Mesendoderm (in vitro differentiated cells): ENCODE measurements around the gene DOK7.

ENCODE experiments used
- DNase-seq: peaks from one replicate; pipeline ENCODE4 v3.0.0; 2013
- H2AK5ac ChIP-seq: 2 replicates; pipeline ENCODE4 v1.6.1; 2013; ENCODE audit warnings: low read length, inconsistent platforms
- H2BK120ac ChIP-seq: 2 replicates; pipeline ENCODE4 v1.6.1; 2013; ENCODE audit warnings: low read depth, mild to moderate bottlenecking, low read length, moderate library complexity, mixed read lengths
- H2BK15ac ChIP-seq: replicated peaks from 2 replicates; pipeline ENCODE4 v1.6.1; 2013; ENCODE audit warnings: low read depth, mild to moderate bottlenecking, moderate library complexity
- H2BK5ac ChIP-seq: 2 replicates; pipeline ENCODE4 v1.6.1; 2013; ENCODE audit warnings: low read length, inconsistent platforms
- H3K18ac ChIP-seq: 2 replicates; pipeline ENCODE4 v1.6.1; 2013; ENCODE audit warnings: mild to moderate bottlenecking, low read length, mixed read lengths
- H3K23ac ChIP-seq: one replicate; pipeline ENCODE4 v1.6.1; 2013; ENCODE audit warnings: low read length
- H3K27ac ChIP-seq: 2 replicates; pipeline ENCODE4 v1.5.1; 2013; ENCODE audit warnings: low read depth, mild to moderate bottlenecking, inconsistent platforms, low read length, moderate library complexity
- H3K27me3 ChIP-seq: 2 replicates; pipeline ENCODE4 v1.6.1; 2013; ENCODE audit warnings: low read length, control low read depth, mild to moderate bottlenecking, inconsistent platforms; ENCODE audit not compliant: insufficient read depth, poor library complexity
- H3K36me3 ChIP-seq: 2 replicates; pipeline ENCODE4 v1.6.1; 2013; ENCODE audit warnings: low read length, inconsistent platforms; ENCODE audit not compliant: control insufficient read depth, insufficient read depth
- H3K4ac ChIP-seq: one replicate; pipeline ENCODE4 v1.6.1; 2013; ENCODE audit warnings: low read depth, mild to moderate bottlenecking, low read length, moderate library complexity
- H3K4me1 ChIP-seq: 2 replicates; pipeline ENCODE4 v1.6.1; 2013; ENCODE audit warnings: low read depth, low read length, inconsistent platforms; ENCODE audit not compliant: control insufficient read depth
- H3K4me2 ChIP-seq: 2 replicates; pipeline ENCODE4 v1.6.1; 2013; ENCODE audit warnings: low read length
- H3K4me3 ChIP-seq: 2 replicates; pipeline ENCODE4 v1.5.1; 2013; ENCODE audit warnings: mild to moderate bottlenecking, low read length
- H3K56ac ChIP-seq: one replicate; pipeline ENCODE4 v1.6.1; 2013; ENCODE audit warnings: low read length
- H3K79me1 ChIP-seq: 2 replicates; pipeline ENCODE4 v1.6.1; 2013; ENCODE audit warnings: low read length, inconsistent platforms
- H3K79me2 ChIP-seq: 2 replicates; pipeline ENCODE4 v1.6.1; 2013; ENCODE audit warnings: mild to moderate bottlenecking, low read length; ENCODE audit not compliant: control insufficient read depth, insufficient read depth
- H3K9ac ChIP-seq: 2 replicates; pipeline ENCODE4 v1.6.1; 2013; ENCODE audit warnings: low read length, inconsistent platforms
- H4K5ac ChIP-seq: one replicate; pipeline ENCODE4 v1.6.1; 2013; ENCODE audit warnings: low read length
- H4K8ac ChIP-seq: one replicate; pipeline ENCODE4 v1.6.1; 2013; ENCODE audit warnings: low read depth, mild to moderate bottlenecking, control low read depth, low read length, moderate library complexity
- WGBS: extraction: QIAGEN DNeasy Blood & Tissue Kit; methylation state at CpG from one replicate; pipeline ENCODE4 v1.1.7; 2013; ENCODE audit warnings: low lambda C conversion rate, missing lambda C conversion rate; ENCODE audit not compliant: insufficient coverage; ENCODE audit errors: extremely low coverage; 5-methylcytosine and 5-hydroxymethylcytosine counted together

DOK7 gene

DNA sequence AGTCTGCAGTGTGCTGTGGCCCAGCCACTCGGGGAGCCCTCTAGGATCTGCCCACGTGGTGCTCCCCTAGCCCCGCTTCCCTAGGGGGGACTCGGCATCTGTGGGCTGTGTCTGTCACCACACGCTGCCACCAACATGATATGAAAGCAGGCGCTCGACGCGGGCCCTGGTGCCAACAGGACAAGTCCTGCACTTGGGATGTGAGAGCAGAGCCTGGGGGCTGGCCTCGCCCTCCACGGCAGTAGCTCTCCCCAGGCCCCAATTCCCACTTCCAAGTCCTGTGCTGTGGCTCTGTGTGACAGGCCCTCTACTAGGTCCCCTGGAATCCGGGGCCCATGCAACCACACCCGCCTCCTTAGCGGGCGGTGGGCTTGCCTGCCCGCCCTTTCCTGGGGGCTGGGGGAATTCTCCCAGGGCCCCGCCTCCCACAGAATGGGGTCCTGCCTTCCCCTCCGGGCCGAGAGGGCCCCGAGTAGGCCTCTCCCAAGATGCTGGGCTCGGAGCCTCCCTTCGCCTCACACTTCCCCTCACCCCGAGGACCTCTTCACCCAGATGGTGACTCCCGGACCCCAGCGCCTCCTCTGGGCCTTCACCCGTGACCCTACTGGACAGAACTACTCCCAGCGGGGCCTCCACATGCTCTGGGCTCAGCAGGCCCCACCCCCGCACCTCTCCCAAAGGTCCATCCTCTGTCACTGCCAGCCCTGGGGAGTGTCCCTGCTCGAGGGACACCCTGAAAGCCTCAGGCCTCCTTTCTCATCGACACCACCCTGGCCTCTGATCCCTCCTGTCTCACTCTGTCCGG lies 57.9 kb downstream of the DOK7 start:
- no peak overlapping the region for H3K18ac ChIP-seq
- H3K4me1 ChIP-seq, result no peaks in the 10 kb centered on the region
- no peak overlapping the region for H3K4ac ChIP-seq
- no peak overlapping the region for H3K4me2 ChIP-seq
- H2BK120ac ChIP-seq, result no peak overlapping the region
- H2BK5ac ChIP-seq, result no peak overlapping the region
- H4K8ac ChIP-seq, result no peak overlapping the region
- peaks cover 1% of the 10 kb centered on the region for H3K79me1 ChIP-seq
- H3K9ac ChIP-seq, result no peak overlapping the region
- no peak overlapping the region for H4K5ac ChIP-seq
- no peak overlapping the region for H3K27ac ChIP-seq
- DNase-seq, result no peak
- H3K23ac ChIP-seq, result no peak overlapping the region
- no peak overlapping the region for H3K56ac ChIP-seq
- no peaks in the 10 kb centered on the region for H3K79me2 ChIP-seq
- no peak overlapping the region for H2BK15ac ChIP-seq
- no peaks in the 10 kb centered on the region for H3K27me3 ChIP-seq
- H2AK5ac ChIP-seq, result no peak overlapping the region
- no peak overlapping the region for H3K4me3 ChIP-seq
- peaks cover 11% of the 10 kb centered on the region for H3K36me3 ChIP-seq
- no CpG with 5 or more reads among the region's 31 CpGs for WGBS

DNA sequence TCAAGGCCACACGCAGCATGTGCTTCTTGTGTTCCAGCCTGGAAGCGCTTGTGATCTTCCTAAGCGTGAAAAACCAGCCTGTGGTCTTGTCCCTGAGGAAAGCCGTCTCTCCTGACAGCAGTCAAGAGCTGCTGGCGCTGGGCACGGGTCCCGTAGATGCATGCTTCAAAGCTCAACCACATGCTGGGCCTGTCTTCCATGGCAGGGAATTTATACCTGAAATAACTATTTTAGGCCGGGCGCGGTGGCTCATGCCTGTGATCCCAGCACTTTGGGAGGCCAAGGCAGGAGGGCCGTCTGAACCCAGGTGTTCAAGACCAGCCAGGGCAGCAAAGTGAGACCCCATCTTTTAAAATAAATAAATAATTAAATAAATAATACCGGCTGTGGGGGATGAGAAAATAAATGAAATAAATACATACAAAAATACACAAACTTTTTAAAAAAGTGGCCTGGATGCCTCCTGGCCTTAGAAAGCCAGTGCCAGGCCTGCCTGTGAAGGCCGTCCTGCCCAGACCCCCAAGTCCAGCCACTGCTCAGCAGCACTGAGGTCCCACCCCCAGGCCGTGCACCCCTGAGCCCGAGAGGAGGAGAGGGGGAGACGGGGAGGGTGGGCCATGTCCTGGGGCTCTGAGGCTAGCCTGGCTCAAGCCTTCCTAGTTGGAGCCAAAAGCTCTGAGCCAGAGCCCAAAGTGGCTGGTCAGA lies 58.7 kb downstream of the DOK7 start:
- H3K4ac ChIP-seq, result no peak overlapping the region
- no peak overlapping the region for H3K9ac ChIP-seq
- no peaks in the 10 kb centered on the region for H3K79me2 ChIP-seq
- no peak overlapping the region for H3K4me2 ChIP-seq
- H3K27ac ChIP-seq, result no peak overlapping the region
- WGBS, result no CpG with 5 or more reads among the region's 16 CpGs
- no peak overlapping the region for H3K56ac ChIP-seq
- no peak overlapping the region for H2BK15ac ChIP-seq
- H2BK5ac ChIP-seq, result no peak overlapping the region
- no peak overlapping the region for H3K18ac ChIP-seq
- H4K5ac ChIP-seq, result no peak overlapping the region
- peaks cover 9% of the 10 kb centered on the region for H3K36me3 ChIP-seq
- H2AK5ac ChIP-seq, result no peak overlapping the region
- no peaks in the 10 kb centered on the region for H3K27me3 ChIP-seq
- no peak for DNase-seq
- no peaks in the 10 kb centered on the region for H3K4me1 ChIP-seq
- no peak overlapping the region for H4K8ac ChIP-seq
- no peak overlapping the region for H2BK120ac ChIP-seq
- peaks cover 6% of the 10 kb centered on the region for H3K79me1 ChIP-seq
- H3K23ac ChIP-seq, result no peak overlapping the region
- H3K4me3 ChIP-seq, result no peak overlapping the region

DNA sequence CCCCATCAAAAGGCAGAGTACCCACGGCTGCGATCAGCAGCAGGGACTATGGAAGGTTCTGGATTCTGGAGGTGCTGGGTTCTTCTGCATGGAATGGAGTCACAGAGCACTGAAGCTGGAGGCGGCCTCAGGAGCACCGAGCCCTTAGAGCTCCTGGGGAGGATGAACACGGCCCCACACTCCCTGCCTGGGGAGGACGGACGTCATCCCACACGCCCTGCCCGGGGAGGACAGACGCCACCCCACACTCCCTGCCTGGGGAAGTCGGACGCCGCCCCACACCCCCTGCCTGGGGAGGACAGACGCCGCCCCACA lies 59.2 kb downstream of the DOK7 start:
- no peak overlapping the region for H3K4me2 ChIP-seq
- no peaks in the 10 kb centered on the region for H3K27me3 ChIP-seq
- no peak overlapping the region for H3K4ac ChIP-seq
- no peak overlapping the region for H3K23ac ChIP-seq
- no peak overlapping the region for H3K9ac ChIP-seq
- no peaks in the 10 kb centered on the region for H3K79me2 ChIP-seq
- no peak overlapping the region for H3K56ac ChIP-seq
- no CpG with 5 or more reads among the region's 15 CpGs for WGBS
- no peak overlapping the region for H2BK120ac ChIP-seq
- H3K27ac ChIP-seq, result no peak overlapping the region
- no peak overlapping the region for H2BK15ac ChIP-seq
- H3K36me3 ChIP-seq, result peaks cover 9% of the 10 kb centered on the region
- H3K18ac ChIP-seq, result no peak overlapping the region
- no peak overlapping the region for H2BK5ac ChIP-seq
- H2AK5ac ChIP-seq, result no peak overlapping the region
- H4K8ac ChIP-seq, result no peak overlapping the region
- no peak overlapping the region for H3K4me3 ChIP-seq
- no peak overlapping the region for H4K5ac ChIP-seq
- H3K4me1 ChIP-seq, result no peaks in the 10 kb centered on the region
- peaks cover 6% of the 10 kb centered on the region for H3K79me1 ChIP-seq
- DNase-seq, result no peak

GRCh38 chr4:3522651-3523050 lies 59.5 kb downstream of the DOK7 start:
- Histone ChIP-seq H3K36me3 (peaks cover 6% of the 10 kb centered on the region), H4K5ac (no peak overlapping the region), H3K4me2 (no peak overlapping the region), H3K27me3 (no peaks in the 10 kb centered on the region), H3K79me2 (no peaks in the 10 kb centered on the region), H3K79me1 (peaks cover 7% of the 10 kb centered on the region), H3K56ac (no peak overlapping the region), H2BK120ac (no peak overlapping the region), H3K9ac (no peak overlapping the region), H3K23ac (no peak overlapping the region), H3K27ac (no peak overlapping the region), H2BK15ac (no peak overlapping the region), H4K8ac (no peak overlapping the region), H3K4me3 (no peak overlapping the region), H2AK5ac (no peak overlapping the region), H3K18ac (no peak overlapping the region), H3K4me1 (no peaks in the 10 kb centered on the region), H2BK5ac (no peak overlapping the region), H3K4ac (no peak overlapping the region)
- no peak for DNase-seq
- no CpG with 5 or more reads among the region's 19 CpGs for WGBS

DNA sequence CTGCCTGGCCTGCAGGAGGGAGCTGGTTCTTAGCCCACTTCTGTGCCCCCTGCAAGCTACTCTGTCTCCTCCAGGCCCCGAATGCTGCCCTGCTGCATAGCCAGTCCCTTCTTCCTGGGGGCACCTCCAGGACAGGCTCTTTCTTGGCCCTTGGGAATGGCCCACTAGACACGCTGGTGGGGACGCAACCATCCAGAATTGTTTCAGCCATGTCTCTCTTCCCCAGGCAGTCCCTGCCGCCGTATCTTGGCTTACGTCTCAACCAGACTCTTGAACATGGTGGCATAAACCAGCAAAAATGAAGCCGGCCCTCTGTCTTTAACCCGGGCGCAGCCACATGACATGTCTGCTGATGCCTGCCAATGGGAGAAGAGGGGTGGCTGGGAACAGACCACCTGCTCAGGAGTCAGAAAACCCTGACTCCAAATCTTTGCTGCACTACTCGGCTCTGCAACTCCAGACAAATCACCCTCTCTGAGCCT lies 60.1 kb downstream of the DOK7 start:
- Histone ChIP-seq H3K9ac (no peak overlapping the region), H4K8ac (no peak overlapping the region), H3K18ac (no peak overlapping the region), H3K4me2 (no peak overlapping the region), H2BK120ac (no peak overlapping the region), H3K4me1 (no peaks in the 10 kb centered on the region), H4K5ac (no peak overlapping the region), H3K4ac (no peak overlapping the region), H3K79me2 (no peaks in the 10 kb centered on the region), H3K36me3 (peaks cover 6% of the 10 kb centered on the region), H3K4me3 (no peak overlapping the region), H3K23ac (no peak overlapping the region), H3K27me3 (no peaks in the 10 kb centered on the region), H2BK15ac (no peak overlapping the region), H3K56ac (no peak overlapping the region), H3K79me1 (peaks cover 11% of the 10 kb centered on the region), H2BK5ac (no peak overlapping the region), H2AK5ac (no peak overlapping the region), H3K27ac (no peak overlapping the region)
- DNase-seq, result no peak
- whole genome bisulfite sequencing, result no CpG with 5 or more reads among the region's 10 CpGs
